Stomach (tissue), 9 donors: ENCODE data around the gene FAM193A. TPM values are rescaled to one million over a fixed set of nuclear protein-coding genes. Genes with fewer than 3 reads are reported as not detected.

Experiments used
- DNase-seq, 2 donors: peaks; one replicate each; pipeline versions ENCODE4 v3.0.0 to v3.0.0-alpha.2; 2013 to 2019
- H3K27ac ChIP-seq, 5 donors: fragments of 200-600 bp in 4 of 5; sonication (generic) in 4 of 5; one replicate each; pipeline ENCODE4 v1.5.1; 2013 to 2019; ENCODE audit warnings: mild to moderate bottlenecking in 1 of 5, moderate library complexity in 1 of 5
- H3K27me3 ChIP-seq, 3 donors: fragments of 200-600 bp; sonication (generic); one replicate each; pipeline ENCODE4 v1.5.1; 2017 to 2019; ENCODE audit warnings: mixed run types in 1 of 3
- H3K36me3 ChIP-seq, 4 donors: fragments of 200-600 bp; sonication (generic); 1 replicate in 3 of 4; 2 replicates in 1 of 4; pipeline ENCODE4 v1.5.1; 2016 to 2019
- H3K4me1 ChIP-seq, 4 donors: fragments of 200-600 bp; sonication (generic); one replicate each; pipeline ENCODE4 v1.5.1; 2016 to 2019
- H3K4me3 ChIP-seq, 4 donors: fragments of 200-600 bp; sonication (generic) in 3 of 4; one replicate each; pipeline ENCODE4 v1.5.1; 2016 to 2019; ENCODE audit warnings: mild to moderate bottlenecking in 1 of 4
- H3K9me3 ChIP-seq, 4 donors: fragments of 200-600 bp; sonication (generic); one replicate each; pipeline ENCODE4 v1.5.1; 2016 to 2019
- CTCF ChIP-seq, 7 experiments: fragments of 450-650 bp in 4 of 7; fragments of 200-600 bp in 3 of 7; sonication (generic) in 3 of 7; IDR thresholded peaks; one replicate each; pipeline ENCODE4 v1.5.1; 2016 to 2019; ENCODE audit warnings: antibody characterized with exemption in 7 of 7, control low read depth in 2 of 7, mild to moderate bottlenecking in 1 of 7
- EP300 ChIP-seq: sonication (generic); formaldehyde crosslinking; IDR thresholded peaks from one replicate; pipeline ENCODE4 v1.6.1; 2017; ENCODE audit warnings: antibody characterized with exemption
- POLR2A ChIP-seq, 4 donors: fragments of 450-650 bp; IDR thresholded peaks; one replicate each; pipeline ENCODE4 v1.6.1; 2016; ENCODE audit warnings: antibody characterized with exemption in 4 of 4, control low read depth in 2 of 4, mild to moderate bottlenecking in 1 of 4, moderate library complexity in 1 of 4
- POLR2AphosphoS5 ChIP-seq, 3 donors: sonication (generic); formaldehyde crosslinking; IDR thresholded peaks; one replicate each; pipeline ENCODE4 v1.6.1; 2016; ENCODE audit warnings: antibody characterized with exemption in 3 of 3
- WGBS, 5 donors: extraction: QIAGEN DNeasy Blood & Tissue Kit in 3 of 5; methylation state at CpG; one replicate each; pipeline versions ENCODE4 v1.1.5 to v1.1.7; 2013 to 2018; 5-methylcytosine and 5-hydroxymethylcytosine counted together
- intact Hi-C: fragments of 100-400 bp; cut with DNase I; formaldehyde crosslinking; loops from one replicate; pipeline ENCODE4 v1.15.1; 2023; ENCODE audit warnings: low total_unique reads
- polyA plus RNA-seq, 3 donors: library from polyadenylated mRNA; stranded (reverse); fragments of 200-250 nt; gene quantifications; one replicate each; pipeline ENCODE4 v1.2.3, GENCODE V29; 2013
- total RNA-seq, 5 donors: library from RNA; depleted of rRNA; stranded (reverse); fragments of >200 nt; gene quantifications; one replicate each; pipeline versions ENCODE4 v1.1.0 to v1.2.3, GENCODE V29; 2014 to 2016
- donor health status: healthy with polysubstance abuse.
- donor health status: Bipolar disorder and iron deficiency.
- donor health status: healthy.

Gene FAM193A
- total and polyA plus RNA-seq, 8 donors = 4.9 to 107 (median 26.0) TPM

DNA sequence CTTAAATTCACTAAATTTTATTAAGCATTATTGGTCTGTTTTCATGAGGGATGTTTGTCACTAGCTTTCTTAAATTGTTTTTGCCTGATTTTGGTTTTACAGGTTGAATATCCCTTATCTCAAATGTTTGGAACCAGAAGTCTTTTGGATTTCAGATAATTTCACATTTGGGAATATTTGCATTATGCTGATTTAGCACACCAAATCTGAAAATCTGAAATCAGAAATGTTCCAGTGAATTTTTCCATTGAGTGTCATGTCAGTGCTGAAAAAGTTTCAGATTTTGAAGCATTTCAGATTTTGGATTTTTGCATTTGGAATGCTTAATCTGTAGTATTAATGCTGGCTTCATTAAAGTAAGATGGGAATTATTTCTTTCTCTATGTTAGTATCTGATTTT is 14.7 kb downstream of the FAM193A start:
- Histone ChIP-seq H3K27me3 (no peaks in the 10 kb centered on the region), H3K27ac (no peak overlapping the region), H3K9me3 (no peaks in the 10 kb centered on the region), H3K4me1 (peaks cover 0 to 51% (median 10%) of the 10 kb centered on the region in 4 donors), H3K4me3 (no peak overlapping the region), H3K36me3 (no peaks in the 10 kb centered on the region)
- no peak for DNase-seq
- intact Hi-C loops = no loop called here
- TF ChIP-seq POLR2A (IDR thresholded peaks at IDR 0.05) (no peak), POLR2AphosphoS5 (IDR thresholded peaks at IDR 0.05) (no peak), EP300 (no peak), CTCF (IDR thresholded peaks at IDR 0.05) (no peak)

DNA sequence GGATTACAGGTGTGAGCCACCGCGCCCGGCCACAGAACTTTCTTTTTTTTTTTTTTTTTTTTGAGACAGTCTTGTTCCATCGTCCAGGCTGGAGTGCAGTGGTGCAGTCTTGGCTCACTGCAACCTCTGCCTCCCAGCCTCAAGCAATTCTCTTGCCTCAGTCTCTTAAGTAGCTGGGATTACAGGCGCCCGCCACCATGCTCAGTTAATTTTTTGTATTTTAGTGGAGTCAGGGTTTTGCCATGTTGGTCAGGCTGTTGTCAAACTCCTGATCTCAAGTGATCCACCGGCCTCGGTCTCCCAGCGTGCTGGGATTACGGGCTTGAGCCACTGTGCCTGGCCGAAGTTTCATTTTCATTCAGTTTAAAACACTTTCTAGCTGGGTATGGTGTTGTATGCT is 16.4 kb downstream of the FAM193A start:
- 96 to 98% (median 97%) methylated on average over 11 of the region's 11 CpGs for WGBS, 5 donors
- intact Hi-C loops = no loop called here

GRCh38 chr4:2558301-2558700 is 21.9 kb downstream of the FAM193A start:
- H3K4me1 ChIP-seq = peaks cover 0 to 66% (median 30%) of the 10 kb centered on the region in 4 donors
- H3K27ac ChIP-seq = no peak overlapping the region
- no peaks in the 10 kb centered on the region for H3K27me3 ChIP-seq
- DNase-seq = no peak
- H3K4me3 ChIP-seq = no peak overlapping the region
- intact Hi-C loops = no loop called here
- no peaks in the 10 kb centered on the region for H3K9me3 ChIP-seq
- WGBS, 5 donors = 89 to 94% (median 93%) methylated on average over 6 of the region's 6 CpGs
- peaks cover 0 to 8% (median 0%) of the 10 kb centered on the region in 4 donors for H3K36me3 ChIP-seq
- no peak for TF ChIP-seq POLR2A (IDR thresholded peaks at IDR 0.05)
- TF ChIP-seq CTCF (IDR thresholded peaks at IDR 0.05) = no peak
- TF ChIP-seq EP300 = no peak
- TF ChIP-seq POLR2AphosphoS5 (IDR thresholded peaks at IDR 0.05) = no peak

More for the DNA sequence above, 16.4 kb downstream of the FAM193A start:
- no peak for DNase-seq
- no peak overlapping the region for H3K4me3 ChIP-seq
- H3K36me3 ChIP-seq = no peaks in the 10 kb centered on the region
- no peak overlapping the region for H3K27ac ChIP-seq
- peaks cover 0 to 55% (median 10%) of the 10 kb centered on the region in 4 donors for H3K4me1 ChIP-seq
- H3K27me3 ChIP-seq = no peaks in the 10 kb centered on the region
- H3K9me3 ChIP-seq = no peaks in the 10 kb centered on the region
- TF ChIP-seq POLR2A (IDR thresholded peaks at IDR 0.05) (no peak), POLR2AphosphoS5 (IDR thresholded peaks at IDR 0.05) (no peak), EP300 (no peak)

DNA sequence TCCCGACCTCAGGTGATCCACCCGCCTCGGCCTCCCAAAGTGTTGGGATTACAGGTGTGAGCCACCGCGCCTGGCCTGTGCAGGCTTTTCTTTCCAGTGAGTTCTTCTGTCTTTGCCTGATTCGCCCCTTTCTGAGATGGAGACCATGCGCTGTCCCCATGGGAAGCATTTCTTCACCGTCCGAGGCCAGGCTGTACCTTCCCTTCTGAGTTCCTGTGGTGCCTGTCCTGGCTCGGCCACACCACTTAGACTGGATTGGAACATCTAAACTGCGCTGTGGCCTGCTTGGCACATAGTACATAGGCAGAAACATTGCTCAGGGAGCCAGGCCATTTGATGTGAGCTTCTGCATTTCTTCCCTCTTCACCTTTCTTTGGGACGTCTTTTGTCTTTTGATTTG is 23.7 kb downstream of the FAM193A start:
- 90 to 98% (median 95%) methylated on average over 10 to 12 of the region's 12 CpGs for WGBS, 5 donors
- Histone ChIP-seq H3K27me3 (no peaks in the 10 kb centered on the region), H3K9me3 (no peaks in the 10 kb centered on the region), H3K36me3 (peaks cover 0 to 8% (median 0%) of the 10 kb centered on the region in 4 donors), H3K4me1 (peaks cover 0 to 50% (median 26%) of the 10 kb centered on the region in 4 donors), H3K4me3 (no peak overlapping the region), H3K27ac (no peak overlapping the region)
- no peak for TF ChIP-seq EP300
- TF ChIP-seq POLR2A (IDR thresholded peaks at IDR 0.05) = no peak
- no peak for TF ChIP-seq CTCF (IDR thresholded peaks at IDR 0.05)
- TF ChIP-seq POLR2AphosphoS5 (IDR thresholded peaks at IDR 0.05) = no peak
- intact Hi-C loops = no loop called here
- DNase-seq = no peak

DNA sequence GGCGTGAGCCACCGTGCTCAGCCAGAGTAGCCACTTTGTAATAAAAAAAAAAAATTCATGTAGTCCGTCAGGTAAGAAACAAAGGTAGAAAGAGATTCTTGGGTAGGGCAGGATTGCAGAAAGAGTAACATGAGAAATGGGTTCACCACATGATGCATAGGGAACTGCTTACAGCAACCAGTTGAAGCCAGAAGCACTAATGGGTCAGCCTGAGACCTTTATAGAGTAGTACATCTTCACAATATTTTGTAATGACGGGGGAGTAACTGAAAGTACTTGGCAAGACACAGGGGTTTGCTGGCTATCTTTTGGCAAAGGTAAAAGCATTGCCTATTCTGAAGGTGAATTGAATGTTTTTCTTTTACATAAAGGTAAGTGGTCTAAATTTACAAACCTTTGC is 29.1 kb downstream of the FAM193A start:
- Histone ChIP-seq H3K4me1 (peaks cover 0 to 32% (median 15%) of the 10 kb centered on the region in 4 donors), H3K36me3 (peaks cover 0 to 13% (median 3%) of the 10 kb centered on the region in 4 donors), H3K27ac (no peak overlapping the region), H3K4me3 (no peak overlapping the region), H3K9me3 (no peaks in the 10 kb centered on the region), H3K27me3 (no peaks in the 10 kb centered on the region)
- 85 to 92% (median 91%) methylated on average over 4 of the region's 4 CpGs for WGBS, 5 donors
- DNase-seq = no peak
- intact Hi-C loops = no loop called here
- no peak for TF ChIP-seq CTCF (IDR thresholded peaks at IDR 0.05)
- no peak for TF ChIP-seq EP300
- TF ChIP-seq POLR2A (IDR thresholded peaks at IDR 0.05) = no peak
- TF ChIP-seq POLR2AphosphoS5 (IDR thresholded peaks at IDR 0.05) = no peak
